Measurements from ENCODE around the gene AOPEP.

Gene AOPEP

DNA sequence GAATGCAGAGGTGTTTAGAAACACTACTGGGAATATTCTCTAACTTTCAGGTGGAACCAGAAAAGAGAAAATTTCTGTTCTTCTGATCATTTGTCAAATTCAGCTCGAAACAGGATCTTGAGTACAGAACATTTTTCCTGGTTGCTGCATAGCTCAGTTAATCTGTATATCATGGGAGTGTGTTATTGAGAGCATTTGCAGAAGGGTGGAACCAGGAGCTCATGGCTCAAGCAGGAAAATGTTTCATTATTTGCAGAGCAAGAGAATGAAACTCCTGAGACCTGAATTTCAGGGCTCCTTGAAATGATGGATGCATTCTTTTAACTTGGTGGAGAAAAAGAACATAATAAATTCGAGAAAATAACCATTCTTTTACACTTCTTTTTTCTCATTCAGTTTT, 97.9 kb downstream of the AOPEP start:
- TF ChIP-seq, protein P1, sequence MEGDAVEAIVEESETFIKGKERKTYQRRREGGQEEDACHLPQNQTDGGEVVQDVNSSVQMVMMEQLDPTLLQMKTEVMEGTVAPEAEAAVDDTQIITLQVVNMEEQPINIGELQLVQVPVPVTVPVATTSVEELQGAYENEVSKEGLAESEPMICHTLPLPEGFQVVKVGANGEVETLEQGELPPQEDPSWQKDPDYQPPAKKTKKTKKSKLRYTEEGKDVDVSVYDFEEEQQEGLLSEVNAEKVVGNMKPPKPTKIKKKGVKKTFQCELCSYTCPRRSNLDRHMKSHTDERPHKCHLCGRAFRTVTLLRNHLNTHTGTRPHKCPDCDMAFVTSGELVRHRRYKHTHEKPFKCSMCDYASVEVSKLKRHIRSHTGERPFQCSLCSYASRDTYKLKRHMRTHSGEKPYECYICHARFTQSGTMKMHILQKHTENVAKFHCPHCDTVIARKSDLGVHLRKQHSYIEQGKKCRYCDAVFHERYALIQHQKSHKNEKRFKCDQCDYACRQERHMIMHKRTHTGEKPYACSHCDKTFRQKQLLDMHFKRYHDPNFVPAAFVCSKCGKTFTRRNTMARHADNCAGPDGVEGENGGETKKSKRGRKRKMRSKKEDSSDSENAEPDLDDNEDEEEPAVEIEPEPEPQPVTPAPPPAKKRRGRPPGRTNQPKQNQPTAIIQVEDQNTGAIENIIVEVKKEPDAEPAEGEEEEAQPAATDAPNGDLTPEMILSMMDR (IDR thresholded peaks at IDR 0.05; ENCODE audit: insufficient read depth, low read length, poor library complexity, severe bottlenecking) = no peak
- no peaks in the 10 kb centered on the region for H3K27me3 ChIP-seq (replicated peaks; ENCODE audit: control insufficient read depth, insufficient read depth, low read length)
- no peaks in the 10 kb centered on the region; the same call in 1 of the 2 replicates for H3K36me3 ChIP-seq (ENCODE audit: control insufficient read depth, insufficient read depth, low read length)
- H3K4me3 ChIP-seq (replicated peaks; ENCODE audit: low read depth, low read length) = no peak overlapping the region
- no peak for DNase-seq (ENCODE audit: extremely low read depth, insufficient read length)

DNA sequence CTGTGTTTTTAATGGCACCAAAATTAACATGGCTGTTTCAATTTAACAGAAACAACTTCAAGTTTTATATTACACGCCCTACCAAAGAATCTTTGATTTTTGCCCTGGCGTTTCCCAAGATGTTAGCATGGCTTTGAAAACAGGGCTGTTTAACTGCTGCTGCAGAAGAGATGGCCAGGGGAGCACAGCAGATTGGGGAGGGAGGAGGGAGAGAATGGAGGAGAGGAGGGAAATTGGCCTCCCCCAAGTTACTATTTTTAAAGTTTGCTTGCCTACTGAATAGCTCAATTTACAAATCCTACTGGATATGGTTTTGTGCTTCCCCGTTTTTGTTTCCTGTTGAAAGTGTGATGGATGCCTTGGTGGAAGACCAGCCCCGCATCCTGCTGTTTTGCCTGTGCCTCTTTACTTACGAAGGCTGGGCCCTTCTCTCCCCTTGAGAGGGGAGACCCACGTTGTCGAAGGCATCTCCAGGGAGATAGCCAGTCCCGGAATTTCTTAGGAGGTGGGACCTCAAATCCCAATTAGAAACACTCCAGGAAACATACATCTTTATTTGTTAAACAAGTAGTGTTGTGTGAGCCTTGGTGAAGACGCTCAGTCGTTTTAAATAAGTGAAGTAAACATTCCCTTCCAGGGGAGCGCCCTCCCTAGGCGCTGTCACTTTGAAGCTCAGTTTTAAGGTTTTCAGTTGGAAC, 98.6 kb downstream of the AOPEP start:
- no peak for DNase-seq (ENCODE audit: extremely low read depth, insufficient read length)
- TF ChIP-seq, protein P1 (IDR thresholded peaks at IDR 0.05; ENCODE audit: insufficient read depth, low read length, poor library complexity, severe bottlenecking) = no peak
- no peaks in the 10 kb centered on the region for H3K27me3 ChIP-seq (replicated peaks; ENCODE audit: control insufficient read depth, insufficient read depth, low read length)

DNA sequence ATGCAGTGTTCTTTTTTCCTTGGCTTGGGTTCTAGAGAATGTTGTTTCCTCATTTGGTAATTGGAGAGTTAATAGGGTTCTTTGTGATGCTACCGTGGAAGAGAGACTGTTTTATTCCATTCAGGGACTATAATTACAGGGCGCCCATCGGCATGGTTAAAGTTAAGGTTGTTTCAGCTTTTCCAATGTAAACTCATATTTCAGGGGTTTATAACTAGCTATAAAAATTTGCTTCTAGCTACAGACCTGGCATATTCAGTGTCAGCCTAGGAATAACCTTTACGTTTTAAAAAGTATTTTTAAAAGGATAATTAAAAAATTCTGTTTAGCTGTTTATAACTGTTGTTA, 99.1 kb downstream of the AOPEP start:
- TF ChIP-seq, protein P1 (IDR thresholded peaks at IDR 0.05; ENCODE audit: insufficient read depth, low read length, poor library complexity, severe bottlenecking) = no peak
- DNase-seq (ENCODE audit: extremely low read depth, insufficient read length) = no peak
- Histone ChIP-seq H3K36me3 (ENCODE audit: control insufficient read depth, insufficient read depth, low read length) (no peaks in the 10 kb centered on the region; the same call in 1 of the 2 replicates), H3K4me3 (replicated peaks; ENCODE audit: low read depth, low read length) (no peak overlapping the region), H3K27me3 (replicated peaks; ENCODE audit: control insufficient read depth, insufficient read depth, low read length) (no peaks in the 10 kb centered on the region)

More for the DNA sequence above, 98.6 kb downstream of the AOPEP start:
- H3K4me3 ChIP-seq (replicated peaks; ENCODE audit: low read depth, low read length) = no peak overlapping the region
- no peaks in the 10 kb centered on the region; the same call in 1 of the 2 replicates for H3K36me3 ChIP-seq (ENCODE audit: control insufficient read depth, insufficient read depth, low read length)

DNA sequence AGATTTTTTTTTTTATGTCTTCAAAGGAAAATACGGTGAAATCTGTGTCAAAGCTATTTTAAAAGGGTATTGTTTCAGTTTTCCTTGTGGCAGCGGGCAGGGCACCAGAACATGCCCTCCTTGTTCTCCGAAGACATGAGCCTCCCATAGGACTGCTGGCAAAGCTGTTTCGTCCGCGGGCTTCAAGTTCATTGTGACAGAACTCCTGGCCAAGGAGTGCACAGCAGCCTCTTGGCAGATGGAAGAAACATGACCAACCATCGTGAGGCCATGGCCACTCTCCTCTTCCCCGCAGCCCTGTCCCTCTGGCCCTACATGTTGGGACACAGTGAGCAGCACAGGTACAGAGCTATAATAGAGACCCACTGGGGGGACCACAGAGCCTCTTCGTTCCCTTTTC, 99.5 kb downstream of the AOPEP start:
- TF ChIP-seq, protein P1 (IDR thresholded peaks at IDR 0.05; ENCODE audit: insufficient read depth, low read length, poor library complexity, severe bottlenecking) = no peak
- DNase-seq (ENCODE audit: extremely low read depth, insufficient read length) = no peak
- H3K4me3 ChIP-seq (replicated peaks; ENCODE audit: low read depth, low read length) = no peak overlapping the region
- no peaks in the 10 kb centered on the region; the same call in 1 of the 2 replicates for H3K36me3 ChIP-seq (ENCODE audit: control insufficient read depth, insufficient read depth, low read length)
- H3K27me3 ChIP-seq (replicated peaks; ENCODE audit: control insufficient read depth, insufficient read depth, low read length) = no peaks in the 10 kb centered on the region

DNA sequence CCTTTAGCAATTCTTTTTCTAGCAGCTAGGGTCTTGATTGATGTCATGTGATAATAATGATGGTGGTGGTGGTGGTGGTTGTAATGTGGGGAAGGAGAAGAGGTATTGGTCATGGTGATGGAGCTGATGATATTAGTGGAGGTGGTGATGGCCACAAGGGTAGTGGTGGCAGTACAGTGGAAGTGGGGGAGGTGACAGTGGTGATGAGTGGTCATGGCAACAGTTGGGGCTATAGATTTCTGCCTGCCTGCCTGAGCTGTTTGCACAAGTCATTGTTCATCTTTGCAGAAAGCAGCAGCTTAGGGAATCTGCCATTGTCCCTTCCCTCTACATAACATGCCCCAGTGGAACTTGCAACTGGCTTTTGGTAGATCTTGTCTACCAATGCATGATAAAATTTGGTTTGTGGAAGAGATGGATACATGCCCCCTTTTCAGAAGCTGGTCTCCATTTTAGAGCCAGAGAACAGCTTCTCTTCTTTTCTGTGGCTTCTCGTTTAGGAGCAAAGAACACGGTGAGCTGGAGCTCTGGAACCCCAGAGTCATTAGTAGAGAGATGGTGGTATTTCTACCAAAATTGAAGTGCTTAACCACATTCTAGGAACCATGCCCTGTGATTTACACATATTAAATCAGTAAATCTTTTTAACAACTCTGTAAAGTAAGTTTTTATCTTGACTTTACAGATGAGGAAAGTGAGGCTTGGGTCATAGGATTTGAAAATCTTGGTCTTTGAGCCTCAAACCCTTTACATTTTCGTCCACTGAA, 100.3 kb downstream of the AOPEP start:
- H3K27me3 ChIP-seq (replicated peaks; ENCODE audit: control insufficient read depth, insufficient read depth, low read length) = no peaks in the 10 kb centered on the region
- no peak for DNase-seq (ENCODE audit: extremely low read depth, insufficient read length)
- TF ChIP-seq, protein P1 (IDR thresholded peaks at IDR 0.05; ENCODE audit: insufficient read depth, low read length, poor library complexity, severe bottlenecking) = no peak
- H3K36me3 ChIP-seq (ENCODE audit: control insufficient read depth, insufficient read depth, low read length) = no peaks in the 10 kb centered on the region; the same call in 1 of the 2 replicates
- H3K4me3 ChIP-seq (replicated peaks; ENCODE audit: low read depth, low read length) = no peak overlapping the region

All from GM06990 (cell line).